H9 (cell line): Measurements from ENCODE around the gene UBE2V1. TPM values are rescaled to one million over a fixed set of nuclear protein-coding genes. Genes with fewer than 3 reads are reported as not detected.

ENCODE experiments used
- DNase-seq: peaks from one replicate; pipeline ENCODE4 v3.0.0-alpha.2; 2017
- H2AFZ ChIP-seq: one replicate; pipeline ENCODE4 v1.6.1; 2013; ENCODE audit warnings: mild to moderate bottlenecking, low read length, control low read depth, moderate library complexity
- H2AK5ac ChIP-seq: 2 replicates; pipeline ENCODE4 v1.6.1; 2013; ENCODE audit warnings: low read length, control low read depth, mixed read lengths; ENCODE audit not compliant: insufficient read length
- H2BK120ac ChIP-seq: one replicate; pipeline ENCODE4 v1.6.1; 2013; ENCODE audit warnings: low read depth, mild to moderate bottlenecking, low read length, control low read depth, inconsistent platforms; ENCODE audit not compliant: poor library complexity, severe bottlenecking
- H2BK12ac ChIP-seq: 2 replicates; pipeline ENCODE4 v1.6.1; 2013; ENCODE audit warnings: low read length, control low read depth, mixed read lengths, low read depth; ENCODE audit not compliant: insufficient read length
- H2BK15ac ChIP-seq: 2 replicates; pipeline ENCODE4 v1.6.1; 2013; ENCODE audit warnings: low read depth, low read length, control low read depth
- H2BK20ac ChIP-seq: one replicate; pipeline ENCODE4 v1.6.1; 2013; ENCODE audit warnings: low read depth, mild to moderate bottlenecking, low read length, control low read depth, inconsistent platforms; ENCODE audit not compliant: poor library complexity, severe bottlenecking
- H2BK5ac ChIP-seq: 2 replicates; pipeline ENCODE4 v1.6.1; 2013; ENCODE audit warnings: low read length, control low read depth, mixed read lengths; ENCODE audit not compliant: insufficient read length
- H3K14ac ChIP-seq: 2 replicates; pipeline ENCODE4 v1.6.1; 2013; ENCODE audit warnings: low read length, control low read depth; ENCODE audit not compliant: insufficient read depth
- H3K18ac ChIP-seq: 2 replicates; pipeline ENCODE4 v1.6.1; 2013; ENCODE audit warnings: low read depth, mild to moderate bottlenecking, mixed read lengths, low read length, control low read depth; ENCODE audit not compliant: insufficient read length
- H3K23ac ChIP-seq: 2 replicates; pipeline ENCODE4 v1.6.1; 2013; ENCODE audit warnings: low read length, control low read depth, mixed read lengths, low read depth; ENCODE audit not compliant: insufficient read length
- H3K23me2 ChIP-seq: 2 replicates; pipeline ENCODE4 v1.6.1; 2013; ENCODE audit warnings: low read depth, mild to moderate bottlenecking, mixed read lengths, low read length, control low read depth; ENCODE audit not compliant: insufficient read length, poor library complexity, severe bottlenecking
- H3K27ac ChIP-seq: 2 replicates; pipeline ENCODE4 v1.5.1; 2013; ENCODE audit warnings: low read length, control low read depth, mixed read lengths, low read depth; ENCODE audit not compliant: insufficient read length
- H3K27me3 ChIP-seq: 2 replicates; pipeline ENCODE4 v1.6.1; 2013; ENCODE audit warnings: low read length, control low read depth, inconsistent platforms; ENCODE audit not compliant: insufficient read depth
- H3K4ac ChIP-seq: 2 replicates; pipeline ENCODE4 v1.6.1; 2013; ENCODE audit warnings: low read depth, mild to moderate bottlenecking, control low read depth, inconsistent platforms, low read length, moderate library complexity
- H3K4me1 ChIP-seq: 2 replicates; pipeline ENCODE4 v1.6.1; 2013; ENCODE audit warnings: low read length, control low read depth, inconsistent platforms; ENCODE audit not compliant: insufficient read depth
- H3K4me2 ChIP-seq: 2 replicates; pipeline ENCODE4 v1.6.1; 2013; ENCODE audit warnings: low read length, control low read depth, mixed read lengths; ENCODE audit not compliant: insufficient read length, insufficient read depth
- H3K56ac ChIP-seq: 2 replicates; pipeline ENCODE4 v1.6.1; 2013; ENCODE audit warnings: low read depth, mild to moderate bottlenecking, mixed read lengths, low read length, control low read depth; ENCODE audit not compliant: insufficient read length
- H3K79me1 ChIP-seq: 2 replicates; pipeline ENCODE4 v1.6.1; 2013; ENCODE audit warnings: low read depth, mild to moderate bottlenecking, moderate library complexity, low read length, control low read depth, inconsistent platforms; ENCODE audit not compliant: insufficient read depth, poor library complexity, severe bottlenecking
- H3K79me2 ChIP-seq: 2 replicates; pipeline ENCODE4 v1.6.1; 2013; ENCODE audit warnings: low read length, control low read depth, inconsistent platforms; ENCODE audit not compliant: insufficient read depth
- H3K9ac ChIP-seq: 2 replicates; pipeline ENCODE4 v1.6.1; 2013; ENCODE audit warnings: low read length, control low read depth, mixed read lengths; ENCODE audit not compliant: insufficient read length; ENCODE audit errors: extremely low read depth
- H3K9me3 ChIP-seq: one replicate; pipeline ENCODE4 v1.6.1; 2013; ENCODE audit warnings: low read depth, low read length, inconsistent platforms; ENCODE audit not compliant: control insufficient read depth
- H3T11ph ChIP-seq: one replicate; pipeline ENCODE4 v1.6.1; 2013; ENCODE audit warnings: mild to moderate bottlenecking, low read length, control low read depth, inconsistent platforms
- H4K20me1 ChIP-seq: one replicate; pipeline ENCODE4 v1.6.1; 2013; ENCODE audit not compliant: control insufficient read depth, insufficient read length, insufficient read depth
- H4K5ac ChIP-seq: 2 replicates; pipeline ENCODE4 v1.6.1; 2013; ENCODE audit warnings: low read depth, mild to moderate bottlenecking, mixed read lengths, low read length, control low read depth; ENCODE audit not compliant: insufficient read length
- H4K8ac ChIP-seq: replicated peaks from 2 replicates; pipeline ENCODE4 v1.6.1; 2013; ENCODE audit warnings: low read length, control low read depth, mixed read lengths, low read depth; ENCODE audit not compliant: insufficient read length
- H4K91ac ChIP-seq: 2 replicates; pipeline ENCODE4 v1.6.1; 2013; ENCODE audit warnings: low read depth, mild to moderate bottlenecking, moderate library complexity, mixed read lengths, low read length, control low read depth; ENCODE audit not compliant: insufficient read length
- H3K27ac Mint-ChIP-seq, 3 experiments: 2 replicates in 2 of 3; 3 replicates in 1 of 3; pipeline ENCODE4 v1.8.0; 2020 to 2021; ENCODE audit warnings: mixed read lengths in 3 of 3, mild to moderate bottlenecking in 1 of 3, moderate library complexity in 1 of 3
- H3K27me3 Mint-ChIP-seq: 2 replicates; pipeline ENCODE4 v1.8.0; 2021; ENCODE audit warnings: low read depth, mild to moderate bottlenecking, moderate library complexity, mixed read lengths
- H3K36me3 Mint-ChIP-seq, 3 experiments: 2 replicates in 2 of 3; 3 replicates in 1 of 3; pipeline ENCODE4 v1.8.0; 2020 to 2021; ENCODE audit warnings: low read depth in 3 of 3, mixed read lengths in 3 of 3; ENCODE audit not compliant: insufficient read depth in 1 of 3
- H3K4me1 Mint-ChIP-seq, 2 experiments: 2 replicates each; pipeline ENCODE4 v1.8.0; 2020; ENCODE audit warnings: mixed read lengths in 2 of 2
- H3K4me3 Mint-ChIP-seq, 2 experiments: 2 replicates in 1 of 2; 3 replicates in 1 of 2; pipeline ENCODE4 v1.8.0; 2020 to 2021; ENCODE audit warnings: mild to moderate bottlenecking in 2 of 2, mixed read lengths in 2 of 2, moderate library complexity in 1 of 2
- H3K9me3 Mint-ChIP-seq, 2 experiments: 2 replicates in 1 of 2; 3 replicates in 1 of 2; pipeline ENCODE4 v1.8.0; 2020; ENCODE audit warnings: mild to moderate bottlenecking in 2 of 2, mixed read lengths in 2 of 2, moderate library complexity in 1 of 2
- CTCF ChIP-seq: fragments of 200-600 bp; sonication (generic); conservative IDR thresholded peaks from 3 replicates; pipeline ENCODE4 v1.8.0; 2021; ENCODE audit warnings: antibody characterized with exemption, mild to moderate bottlenecking
- WGBS: extraction: QIAGEN DNeasy Blood & Tissue Kit; methylation state at CpG from one replicate; pipeline ENCODE4 v1.1.7; 2013; ENCODE audit warnings: missing lambda C conversion rate, low lambda C conversion rate, mixed read lengths; ENCODE audit not compliant: insufficient read length; ENCODE audit errors: extremely low coverage; 5-methylcytosine and 5-hydroxymethylcytosine counted together
- total RNA-seq: library from RNA; stranded (reverse); gene quantifications from 2 replicates; pipeline ENCODE4 v1.2.1, GENCODE V29; 2021

The UBE2V1 gene
- total RNA-seq, 1 experiment from 2014 or later: 152 TPM

DNA sequence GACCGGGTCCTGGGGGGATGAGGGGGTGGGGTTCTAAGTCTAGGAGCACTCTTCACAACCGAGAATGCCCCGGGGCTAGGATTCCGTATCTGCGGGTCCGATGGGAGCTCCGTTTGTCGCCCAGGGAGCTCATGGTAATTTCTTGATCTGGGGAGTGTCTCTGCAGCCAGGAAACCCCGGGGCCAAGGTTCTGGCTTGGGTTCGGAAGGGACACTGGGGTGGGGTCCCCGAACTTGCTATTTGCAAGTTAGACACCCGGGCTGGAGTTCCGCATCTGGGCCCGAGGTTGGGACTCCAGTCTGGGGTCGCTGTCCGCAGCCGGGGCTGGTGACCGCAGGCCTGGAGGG lies 40.2 kb upstream of the UBE2V1 start:
- H3K9me3 Mint-ChIP-seq: no peaks in the 10 kb centered on the region
- no peak overlapping the region for H4K91ac ChIP-seq

More for the DNA sequence above, 40.2 kb upstream of the UBE2V1 start:
- Histone ChIP-seq H3K4me2 (peak overlapping the region; percentile 87), H4K5ac (no peak overlapping the region), H3K14ac (no peak overlapping the region), H3K4me1 (peaks cover 13% of the 10 kb centered on the region; the same call in 1 of the 2 replicates), H2AK5ac (no peak overlapping the region), H2BK120ac (no peak overlapping the region), H3K27ac (no peak overlapping the region), H3T11ph (no peak overlapping the region), H3K56ac (no peak overlapping the region), H3K23ac (no peak overlapping the region), H3K79me2 (peaks cover 7% of the 10 kb centered on the region; the same call in 1 of the 2 replicates), H2BK12ac (no peak overlapping the region), H4K8ac (no peak overlapping the region), H3K79me1 (peaks cover 5% of the 10 kb centered on the region), H3K23me2 (peaks cover 8% of the 10 kb centered on the region), H3K9me3 (no peaks in the 10 kb centered on the region), H2BK15ac (no peak overlapping the region), H2BK5ac (no peak overlapping the region), H2BK20ac (no peak overlapping the region), H4K20me1 (no peaks in the 10 kb centered on the region), H2AFZ (no peak overlapping the region), H3K9ac (peak overlapping the region; percentile 44), H3K18ac (no peak overlapping the region), H3K27me3 (no peaks in the 10 kb centered on the region; the same call in 1 of the 2 replicates), H3K4ac (no peak overlapping the region)
- peak overlapping the region in 1 of 3 experiments; percentile 79; a peak in 2 of 7 replicates for H3K27ac Mint-ChIP-seq
- no peak for TF ChIP-seq CTCF
- DNase-seq: no peak
- peaks cover 15 to 24% (median 20%) of the 10 kb centered on the region in 3 experiments; a peak in 6 of 7 replicates for H3K36me3 Mint-ChIP-seq
- peaks cover 29 to 41% of the 10 kb centered on the region in 2 experiments for H3K4me1 Mint-ChIP-seq
- H3K4me3 Mint-ChIP-seq: peak overlapping the region; percentile 81
- WGBS: no CpG with 5 or more reads among the region's 18 CpGs
- peaks cover 15% of the 10 kb centered on the region for H3K27me3 Mint-ChIP-seq
